ENCODE data around the gene FGF14.

DNA sequence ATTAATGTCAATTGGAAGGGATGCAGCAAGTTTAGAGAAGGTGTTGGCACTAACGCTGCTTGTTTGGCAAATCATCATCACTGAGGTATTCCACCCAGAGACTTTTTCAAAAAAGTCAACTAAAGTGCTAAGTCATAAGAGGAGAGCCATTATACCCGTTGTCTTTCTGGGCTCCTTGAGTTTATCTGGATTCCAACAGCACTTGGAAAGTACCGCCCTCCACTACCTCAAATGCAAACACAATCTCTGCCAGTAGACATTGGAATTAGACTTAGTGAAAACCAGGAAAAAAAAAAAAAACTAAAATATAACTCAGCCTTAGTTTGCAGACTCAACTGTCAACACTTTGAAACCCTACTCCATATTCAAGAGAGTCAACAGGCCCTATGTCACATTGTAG, 683.4 kb downstream of the FGF14 start:
- TF ChIP-seq POLR2A (IDR thresholded peaks at IDR 0.05) = no peak
- TF ChIP-seq, protein P1, sequence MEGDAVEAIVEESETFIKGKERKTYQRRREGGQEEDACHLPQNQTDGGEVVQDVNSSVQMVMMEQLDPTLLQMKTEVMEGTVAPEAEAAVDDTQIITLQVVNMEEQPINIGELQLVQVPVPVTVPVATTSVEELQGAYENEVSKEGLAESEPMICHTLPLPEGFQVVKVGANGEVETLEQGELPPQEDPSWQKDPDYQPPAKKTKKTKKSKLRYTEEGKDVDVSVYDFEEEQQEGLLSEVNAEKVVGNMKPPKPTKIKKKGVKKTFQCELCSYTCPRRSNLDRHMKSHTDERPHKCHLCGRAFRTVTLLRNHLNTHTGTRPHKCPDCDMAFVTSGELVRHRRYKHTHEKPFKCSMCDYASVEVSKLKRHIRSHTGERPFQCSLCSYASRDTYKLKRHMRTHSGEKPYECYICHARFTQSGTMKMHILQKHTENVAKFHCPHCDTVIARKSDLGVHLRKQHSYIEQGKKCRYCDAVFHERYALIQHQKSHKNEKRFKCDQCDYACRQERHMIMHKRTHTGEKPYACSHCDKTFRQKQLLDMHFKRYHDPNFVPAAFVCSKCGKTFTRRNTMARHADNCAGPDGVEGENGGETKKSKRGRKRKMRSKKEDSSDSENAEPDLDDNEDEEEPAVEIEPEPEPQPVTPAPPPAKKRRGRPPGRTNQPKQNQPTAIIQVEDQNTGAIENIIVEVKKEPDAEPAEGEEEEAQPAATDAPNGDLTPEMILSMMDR (IDR thresholded peaks at IDR 0.05) = no peak
